IMR-90 (cell line): ENCODE results near the gene POFUT1. TPM values are rescaled to one million over a fixed set of nuclear protein-coding genes. Genes with fewer than 3 reads are reported as not detected.

Experiments used
- ATAC-seq: fragments of 200-7000 bp; cut with Tn5 transposase; 2 replicates; pipeline ENCODE4 v1.9.1; 2020; ENCODE audit warnings: low read depth, mild to moderate bottlenecking, moderate library complexity
- BruUV-seq: library from RNA; stranded (reverse); fragments of 400-500 nt; replicated peaks from 2 replicates; lab custom pipeline; 2021; lab: Mats Ljungman, UMichigan
- CTCF ChIA-PET: fragments of 300-600 bp; formaldehyde crosslinking; extraction: SDS; loops from one replicate; lab custom pipeline; 2021; ENCODE audit warnings: antibody characterized with exemption; lab: Yijun Ruan, JAX
- POLR2A ChIA-PET: fragments of 300-600 bp; sonication (Branson Sonifier 250); formaldehyde crosslinking; loops from one replicate; lab custom pipeline; 2022; ENCODE audit warnings: antibody characterized with exemption; ENCODE audit not compliant: unreplicated experiment; lab: Charles Lee
- DNase-seq: peaks from one replicate; pipeline ENCODE4 v3.0.0; 2013
- H2AFZ ChIP-seq: replicated peaks from 2 replicates; pipeline ENCODE3; 2013; ENCODE audit warnings: low read length, mild to moderate bottlenecking; ENCODE audit not compliant: poor library complexity
- H2AK5ac ChIP-seq: 2 replicates; pipeline ENCODE4 v1.6.1; 2013; ENCODE audit warnings: low read depth, low read length, inconsistent platforms
- H2AK9ac ChIP-seq: replicated peaks from 2 replicates; pipeline ENCODE3; 2013; ENCODE audit warnings: mild to moderate bottlenecking, low read depth, low read length, moderate library complexity; ENCODE audit not compliant: poor library complexity
- H2BK120ac ChIP-seq: 2 replicates; pipeline ENCODE4 v1.6.1; 2013; ENCODE audit warnings: low read depth, low read length, inconsistent platforms
- H2BK15ac ChIP-seq: 3 replicates; pipeline ENCODE4 v1.6.1; 2013; ENCODE audit warnings: low read depth, low read length, inconsistent platforms
- H2BK20ac ChIP-seq: 2 replicates; pipeline ENCODE4 v1.6.1; 2013; ENCODE audit warnings: low read depth, mild to moderate bottlenecking, inconsistent platforms, low read length, moderate library complexity
- H2BK5ac ChIP-seq: 2 replicates; pipeline ENCODE4 v1.6.1; 2013; ENCODE audit warnings: mild to moderate bottlenecking, low read depth, low read length, inconsistent platforms; ENCODE audit not compliant: poor library complexity, severe bottlenecking
- H3K14ac ChIP-seq: replicated peaks from 2 replicates; pipeline ENCODE4 v1.6.1; 2013; ENCODE audit warnings: low read depth, low read length, inconsistent platforms
- H3K18ac ChIP-seq: 2 replicates; pipeline ENCODE4 v1.6.1; 2013; ENCODE audit warnings: low read depth, low read length, control low read depth
- H3K23ac ChIP-seq: 2 replicates; pipeline ENCODE4 v1.6.1; 2013; ENCODE audit warnings: low read depth, low read length, inconsistent platforms
- H3K27ac ChIP-seq: 2 replicates; pipeline ENCODE4 v1.5.1; 2013; ENCODE audit warnings: mild to moderate bottlenecking, control low read depth, low read length; ENCODE audit not compliant: insufficient read depth
- H3K27me3 ChIP-seq: 2 replicates; pipeline ENCODE4 v1.6.1; 2013; ENCODE audit warnings: low read length; ENCODE audit not compliant: control insufficient read depth, insufficient read depth
- H3K36me3 ChIP-seq: 2 replicates; pipeline ENCODE4 v1.6.1; 2013; ENCODE audit warnings: low read length, mixed read lengths; ENCODE audit not compliant: control insufficient read depth, insufficient read depth
- H3K4ac ChIP-seq: 2 replicates; pipeline ENCODE4 v1.6.1; 2013; ENCODE audit warnings: low read depth, low read length, inconsistent platforms
- H3K4me1 ChIP-seq: 2 replicates; pipeline ENCODE4 v1.6.1; 2013; ENCODE audit warnings: low read length, mixed read lengths; ENCODE audit not compliant: control insufficient read depth, insufficient read depth
- H3K4me2 ChIP-seq: 2 replicates; pipeline ENCODE4 v1.6.1; 2013; ENCODE audit warnings: low read depth, mild to moderate bottlenecking, control low read depth, low read length, moderate library complexity
- H3K4me3 ChIP-seq: 2 replicates; pipeline ENCODE4 v1.5.1; 2013; ENCODE audit warnings: low read depth, mild to moderate bottlenecking, control low read depth, low read length, moderate library complexity; ENCODE audit not compliant: insufficient read depth
- H3K56ac ChIP-seq: 2 replicates; pipeline ENCODE4 v1.6.1; 2013; ENCODE audit warnings: low read length, inconsistent platforms; ENCODE audit not compliant: insufficient read depth; ENCODE audit errors: extremely low read depth
- H3K79me1 ChIP-seq, 2 experiments: 2 replicates each; pipeline ENCODE4 v1.6.1; 2013; ENCODE audit warnings: low read length in 2 of 2, inconsistent platforms in 1 of 2, low read depth in 1 of 2
- H3K9ac ChIP-seq: 2 replicates; pipeline ENCODE4 v1.6.1; 2013; ENCODE audit warnings: low read depth, low read length, control low read depth
- H3K9me1 ChIP-seq: 2 replicates; pipeline ENCODE4 v1.6.1; 2013; ENCODE audit warnings: low read length, inconsistent platforms; ENCODE audit not compliant: insufficient read depth
- H3K9me3 ChIP-seq: 2 replicates; pipeline ENCODE4 v1.6.1; 2013; ENCODE audit warnings: low read length; ENCODE audit not compliant: control insufficient read depth, insufficient read depth
- H4K20me1 ChIP-seq: 2 replicates; pipeline ENCODE4 v1.6.1; 2013; ENCODE audit warnings: low read length, inconsistent platforms; ENCODE audit not compliant: insufficient read depth
- H4K5ac ChIP-seq: 2 replicates; pipeline ENCODE4 v1.6.1; 2013; ENCODE audit warnings: mild to moderate bottlenecking, low read depth, low read length, control low read depth
- H4K8ac ChIP-seq, 2 experiments: 2 replicates each; pipeline ENCODE4 v1.6.1; 2013; ENCODE audit warnings: low read depth in 2 of 2, low read length in 2 of 2, control low read depth in 1 of 2, inconsistent platforms in 1 of 2
- H4K91ac ChIP-seq: 2 replicates; pipeline ENCODE4 v1.6.1; 2013; ENCODE audit warnings: low read depth, low read length, inconsistent platforms; ENCODE audit not compliant: insufficient read depth
- BHLHE40 ChIP-seq: fragments of 150-350 bp; IDR thresholded peaks from 2 replicates; pipeline ENCODE4 v1.6.1; 2016; ENCODE audit warnings: mild to moderate bottlenecking, low read depth, low read length
- CEBPB ChIP-seq: IDR thresholded peaks from 2 replicates; pipeline ENCODE4 v1.6.1; 2012; ENCODE audit warnings: low read depth, low read length, improper control_type of control experiment
- CHD1 ChIP-seq: IDR thresholded peaks from 2 replicates; pipeline ENCODE4 v1.6.1; 2012; ENCODE audit warnings: low read depth, low read length, improper control_type of control experiment
- CTCF ChIP-seq: conservative IDR thresholded peaks from 2 replicates; pipeline ENCODE4 v1.5.1; 2012; ENCODE audit warnings: mild to moderate bottlenecking, low read depth, low read length, improper control_type of control experiment
- ELK1 ChIP-seq: fragments of 150-350 bp; IDR thresholded peaks from 2 replicates; pipeline ENCODE4 v1.6.1; 2016; ENCODE audit warnings: low read depth, mild to moderate bottlenecking, low read length, moderate library complexity, borderline replicate concordance
- MAFK ChIP-seq: IDR thresholded peaks from 2 replicates; pipeline ENCODE4 v1.6.1; 2012; ENCODE audit warnings: low read depth, low read length, improper control_type of control experiment
- MAZ ChIP-seq: IDR thresholded peaks from 2 replicates; pipeline ENCODE4 v1.6.1; 2012; ENCODE audit warnings: low read depth, mild to moderate bottlenecking, low read length, improper control_type of control experiment, moderate library complexity, borderline replicate concordance
- MXI1 ChIP-seq: IDR thresholded peaks from 2 replicates; pipeline ENCODE4 v1.6.1; 2012; ENCODE audit warnings: low read depth, mild to moderate bottlenecking, low read length, moderate library complexity, borderline replicate concordance
- NFE2L2 ChIP-seq: fragments of 150-350 bp; IDR thresholded peaks from 2 replicates; pipeline ENCODE4 v1.6.1; 2016; ENCODE audit warnings: low read depth, mild to moderate bottlenecking, low read length
- RFX5 ChIP-seq: IDR thresholded peaks from 2 replicates; pipeline ENCODE4 v1.8.0; 2012; ENCODE audit warnings: low read depth, mild to moderate bottlenecking, low read length, moderate library complexity
- USF2 ChIP-seq: fragments of 150-350 bp; IDR thresholded peaks from 2 replicates; pipeline ENCODE4 v1.6.1; 2017; ENCODE audit warnings: mild to moderate bottlenecking, antibody characterized with exemption, low read length, low read depth
- WGBS, 2 experiments: methylation state at CpG; one replicate each; pipeline versions ENCODE4 v1.1.5 to v1.1.7; 2013; ENCODE audit warnings: missing lambda C conversion rate in 2 of 2; ENCODE audit not compliant: insufficient read length in 1 of 2; ENCODE audit errors: extremely low coverage in 2 of 2; 5-methylcytosine and 5-hydroxymethylcytosine counted together
- dilution Hi-C: fragments of 300-500 bp; cut with HindIII; formaldehyde crosslinking; loops from one replicate; pipeline ENCODE4 v1.14.3; 2018; ENCODE audit warnings: low sequenced_read_pairs; ENCODE audit not compliant: unreplicated experiment
- in situ Hi-C: fragments of 300-500 bp; cut with MboI; formaldehyde crosslinking; loops from 3 replicates; pipeline ENCODE4 v1.14.3; 2019; ENCODE audit warnings: low sequenced_read_pairs, inconsistent platforms, mixed read lengths
- intact Hi-C: fragments of 100-400 bp; cut with micrococcal nuclease; formaldehyde crosslinking; loops from 2 replicates; pipeline ENCODE4 v1.10.0; 2022
- polyA plus RNA-seq, 3 experiments: library from polyadenylated mRNA; depleted of rRNA; stranded (reverse); fragments of >200 nt; gene quantifications; 2 replicates each; pipeline ENCODE4 v1.2.3, GENCODE V29; 2012; ENCODE audit warnings: low replicate concordance in 1 of 3
- total RNA-seq: library from RNA; depleted of rRNA; stranded (reverse); fragments of >200 nt; gene quantifications from 2 replicates; pipeline ENCODE4 v1.2.3, GENCODE V29; 2012

Gene POFUT1
- total and polyA plus RNA-seq, 2 of the 4 experiments (the other 2 are of a cell fraction): 25.5 to 41.1 TPM

GRCh38 chr20:32261644-32262043 lies 54.0 kb downstream of the POFUT1 start:
- WGBS, 2 experiments: 60% methylated on average over 1 of the region's 2 CpGs; no CpG with 5 or more reads in 1 of the 2 experiments
- in situ Hi-C loops (no loop called here), intact Hi-C loops (no loop called here)

More at GRCh38 chr20:32261644-32262043, 54.0 kb downstream of the POFUT1 start:
- Histone ChIP-seq H3K27ac (no peak overlapping the region), H3K4me1 (no peaks in the 10 kb centered on the region), H3K27me3 (no peaks in the 10 kb centered on the region; the same call in 1 of the 2 replicates), H3K36me3 (no peaks in the 10 kb centered on the region), H4K91ac (no peak overlapping the region), H3K23ac (no peak overlapping the region), H2AK5ac (no peak overlapping the region), H4K5ac (no peak overlapping the region), H2BK5ac (no peak overlapping the region), H3K4me2 (no peak overlapping the region), H2AK9ac (no peak overlapping the region), H3K14ac (no peak overlapping the region), H3K56ac (no peak overlapping the region), H4K20me1 (no peaks in the 10 kb centered on the region), H2AFZ (no peak overlapping the region), H3K9me3 (no peaks in the 10 kb centered on the region), H3K9me1 (no peaks in the 10 kb centered on the region; the same call in 1 of the 2 replicates), H3K9ac (no peak overlapping the region), H3K18ac (no peak overlapping the region), H2BK120ac (no peak overlapping the region), H2BK15ac (no peak overlapping the region), H3K4me3 (no peak overlapping the region), H3K79me1 (no peaks in the 10 kb centered on the region), H3K4ac (no peak overlapping the region), H2BK20ac (no peak overlapping the region), H4K8ac (no peak overlapping the region)
- ATAC-seq (no peak), DNase-seq (no peak)
- dilution Hi-C loops: no loop called here
- TF ChIP-seq NFE2L2 (no peak), CTCF (no peak), MAFK (no peak), CEBPB (no peak), MAZ (no peak), ELK1 (no peak), BHLHE40 (no peak), MXI1 (no peak), USF2 (no peak), RFX5 (no peak), CHD1 (no peak)
- CTCF ChIA-PET: no interaction called here
- POLR2A ChIA-PET: no interaction called here
- no TSS peak for BruUV-seq
